ENCODE results near the gene CREBBP. TPM values are rescaled to one million over a fixed set of nuclear protein-coding genes. Genes with fewer than 3 reads are reported as not detected.

CREBBP gene
- total RNA-seq, 1 donor from 2014 or later = 31.4 TPM

GRCh38 chr16:3823427-3823826 is 57.1 kb downstream of the CREBBP start:
- Histone ChIP-seq H3K27me3 (ENCODE audit: control insufficient read depth, insufficient read depth, low read length) (no peaks in the 10 kb centered on the region), H3K4me3 (ENCODE audit: low read depth, low read length) (no peak overlapping the region), H3K36me3 (ENCODE audit: control insufficient read depth, insufficient read depth, low read length) (no peaks in the 10 kb centered on the region)
- DNase-seq (ENCODE audit: low read depth) = no peak
- no peak for TF ChIP-seq CTCF (IDR thresholded peaks at IDR 0.05; ENCODE audit: insufficient read depth, low read length, poor library complexity, severe bottlenecking)

GRCh38 chr16:3822366-3823045 is 58.0 kb downstream of the CREBBP start:
- Histone ChIP-seq H3K27me3 (ENCODE audit: control insufficient read depth, insufficient read depth, low read length) (no peaks in the 10 kb centered on the region), H3K36me3 (ENCODE audit: control insufficient read depth, insufficient read depth, low read length) (no peaks in the 10 kb centered on the region), H3K4me3 (ENCODE audit: low read depth, low read length) (no peak overlapping the region)
- TF ChIP-seq CTCF (IDR thresholded peaks at IDR 0.05; ENCODE audit: insufficient read depth, low read length, poor library complexity, severe bottlenecking) = no peak
- no peak for DNase-seq (ENCODE audit: low read depth)

GRCh38 chr16:3821184-3821583 is 59.3 kb downstream of the CREBBP start:
- Histone ChIP-seq H3K27me3 (ENCODE audit: control insufficient read depth, insufficient read depth, low read length) (no peaks in the 10 kb centered on the region), H3K4me3 (ENCODE audit: low read depth, low read length) (no peak overlapping the region), H3K36me3 (ENCODE audit: control insufficient read depth, insufficient read depth, low read length) (no peaks in the 10 kb centered on the region)
- DNase-seq (ENCODE audit: low read depth) = no peak
- TF ChIP-seq CTCF (IDR thresholded peaks at IDR 0.05; ENCODE audit: insufficient read depth, low read length, poor library complexity, severe bottlenecking) = no peak

- Histone ChIP-seq H3K36me3 (ENCODE audit: control insufficient read depth, insufficient read depth, low read length) (no peaks in the 10 kb centered on the region), H3K27me3 (ENCODE audit: control insufficient read depth, insufficient read depth, low read length) (no peaks in the 10 kb centered on the region), H3K4me3 (ENCODE audit: low read depth, low read length) (no peak overlapping the region)
- TF ChIP-seq CTCF (IDR thresholded peaks at IDR 0.05; ENCODE audit: insufficient read depth, low read length, poor library complexity, severe bottlenecking) = no peak
- DNase-seq (ENCODE audit: low read depth) = peak; percentile 67
Measured at GRCh38 chr16:3819746-3820724, 60.5 kb downstream of the CREBBP start.

GRCh38 chr16:3819175-3819527 is 61.4 kb downstream of the CREBBP start:
- Histone ChIP-seq H3K4me3 (ENCODE audit: low read depth, low read length) (no peak overlapping the region), H3K36me3 (ENCODE audit: control insufficient read depth, insufficient read depth, low read length) (no peaks in the 10 kb centered on the region), H3K27me3 (ENCODE audit: control insufficient read depth, insufficient read depth, low read length) (no peaks in the 10 kb centered on the region)
- no peak for DNase-seq (ENCODE audit: low read depth)
- TF ChIP-seq CTCF (IDR thresholded peaks at IDR 0.05; ENCODE audit: insufficient read depth, low read length, poor library complexity, severe bottlenecking) = no peak
